Measurements from ENCODE around the gene NADK2. TPM values are rescaled to one million over a fixed set of nuclear protein-coding genes. Genes with fewer than 3 reads are reported as not detected.

NADK2 gene
- total RNA-seq, 1 donor from 2014 or later, result 20.7 TPM

DNA sequence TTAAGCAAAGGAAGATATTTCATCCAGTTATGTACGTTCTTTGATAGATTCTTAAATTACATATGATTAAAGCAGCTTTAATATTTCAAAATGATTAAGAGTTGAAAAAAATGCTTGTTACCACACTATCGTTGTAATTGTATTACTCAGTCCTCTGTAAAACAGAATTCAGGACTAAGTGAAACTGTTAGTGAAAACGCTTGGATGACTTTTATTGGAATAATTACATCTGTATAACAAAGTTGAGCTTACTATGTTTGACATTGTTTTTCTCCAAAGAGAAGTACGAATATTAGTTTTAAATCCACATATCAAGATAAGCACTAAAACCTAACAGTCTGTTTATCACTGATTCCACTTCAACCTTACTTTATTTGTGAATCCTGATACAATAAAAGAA lies 8.7 kb upstream of the NADK2 start:
- peaks cover 17% of the 10 kb centered on the region for H3K4me1 Mint-ChIP-seq (ENCODE audit: low read depth, unreplicated experiment)
- no peak overlapping the region for H3K9ac ChIP-seq (ENCODE audit: low read length)
- DNase-seq (ENCODE audit: low read depth), result no peak

DNA sequence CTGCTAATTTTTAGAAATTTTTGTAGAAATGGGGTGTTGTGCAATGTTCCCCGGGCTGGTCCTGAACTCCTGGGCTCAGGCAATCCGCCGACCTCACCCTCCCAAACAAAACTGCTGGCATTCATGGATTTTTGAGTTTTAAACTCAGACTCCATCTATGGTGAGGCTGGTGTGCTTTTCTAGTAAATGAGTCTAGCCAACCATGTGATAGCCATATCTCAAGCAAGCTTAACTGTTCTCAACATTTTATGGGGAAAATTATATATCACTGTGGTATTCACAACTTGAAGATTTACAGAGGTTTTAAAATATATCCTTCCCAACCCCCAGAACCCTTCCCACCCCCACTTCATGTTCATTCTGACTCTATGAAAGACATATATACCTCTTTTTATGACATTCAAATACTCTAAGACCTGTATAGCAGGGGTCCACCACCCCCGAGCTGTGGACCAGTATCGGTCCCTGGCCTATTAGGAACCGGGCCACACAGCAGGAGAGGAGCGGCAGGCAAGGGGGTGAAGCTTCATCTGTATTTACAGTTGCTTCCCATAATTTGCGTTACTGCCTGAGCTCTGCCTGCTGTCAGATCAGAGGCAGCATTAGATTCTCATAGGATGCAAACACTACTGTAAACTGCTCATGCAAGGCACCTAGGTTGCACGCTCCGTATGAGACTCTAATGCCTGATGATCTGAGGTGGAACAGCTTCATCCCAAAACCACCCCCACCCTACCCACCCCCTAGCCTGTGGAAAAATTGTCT lies 4.5 kb upstream of the NADK2 start:
- TF ChIP-seq, protein P1, sequence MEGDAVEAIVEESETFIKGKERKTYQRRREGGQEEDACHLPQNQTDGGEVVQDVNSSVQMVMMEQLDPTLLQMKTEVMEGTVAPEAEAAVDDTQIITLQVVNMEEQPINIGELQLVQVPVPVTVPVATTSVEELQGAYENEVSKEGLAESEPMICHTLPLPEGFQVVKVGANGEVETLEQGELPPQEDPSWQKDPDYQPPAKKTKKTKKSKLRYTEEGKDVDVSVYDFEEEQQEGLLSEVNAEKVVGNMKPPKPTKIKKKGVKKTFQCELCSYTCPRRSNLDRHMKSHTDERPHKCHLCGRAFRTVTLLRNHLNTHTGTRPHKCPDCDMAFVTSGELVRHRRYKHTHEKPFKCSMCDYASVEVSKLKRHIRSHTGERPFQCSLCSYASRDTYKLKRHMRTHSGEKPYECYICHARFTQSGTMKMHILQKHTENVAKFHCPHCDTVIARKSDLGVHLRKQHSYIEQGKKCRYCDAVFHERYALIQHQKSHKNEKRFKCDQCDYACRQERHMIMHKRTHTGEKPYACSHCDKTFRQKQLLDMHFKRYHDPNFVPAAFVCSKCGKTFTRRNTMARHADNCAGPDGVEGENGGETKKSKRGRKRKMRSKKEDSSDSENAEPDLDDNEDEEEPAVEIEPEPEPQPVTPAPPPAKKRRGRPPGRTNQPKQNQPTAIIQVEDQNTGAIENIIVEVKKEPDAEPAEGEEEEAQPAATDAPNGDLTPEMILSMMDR (IDR thresholded peaks at IDR 0.05; ENCODE audit: insufficient read depth, low read depth, low read length), result no peak
- TF ChIP-seq EZH2 (IDR thresholded peaks at IDR 0.05; ENCODE audit: insufficient read depth, low read length), result no peak
- no peak overlapping the region for H3K27ac Mint-ChIP-seq (ENCODE audit: unreplicated experiment)
- Histone ChIP-seq H3K9ac (ENCODE audit: low read length) (no peak overlapping the region), H3K9me3 (ENCODE audit: insufficient read depth, low read depth, low read length) (no peaks in the 10 kb centered on the region), H3K36me3 (ENCODE audit: insufficient read depth, low read length) (no peaks in the 10 kb centered on the region), H2AFZ (ENCODE audit: low read depth, low read length) (no peak overlapping the region), H4K20me1 (ENCODE audit: insufficient read depth, low read length) (no peaks in the 10 kb centered on the region), H3K27ac (ENCODE audit: low read depth, low read length) (no peak overlapping the region), H3K4me3 (ENCODE audit: insufficient read depth, low read depth, low read length) (no peak overlapping the region), H3K4me2 (ENCODE audit: low read length) (no peak overlapping the region), H3K4me1 (ENCODE audit: insufficient read depth, low read length) (peaks cover 7% of the 10 kb centered on the region), H3K79me2 (ENCODE audit: insufficient read depth, low read length) (no peaks in the 10 kb centered on the region), H3K27me3 (ENCODE audit: insufficient read depth, low read length) (no peaks in the 10 kb centered on the region)
- DNase-seq (ENCODE audit: low read depth) (no peak), FAIRE-seq (no peak)
- no peaks in the 10 kb centered on the region for H3K9me3 Mint-ChIP-seq (ENCODE audit: unreplicated experiment)
- no peaks in the 10 kb centered on the region for H3K36me3 Mint-ChIP-seq (ENCODE audit: low read depth, unreplicated experiment)
- H3K27me3 Mint-ChIP-seq (ENCODE audit: low read depth, unreplicated experiment), result no peaks in the 10 kb centered on the region
- H3K4me1 Mint-ChIP-seq (ENCODE audit: low read depth, unreplicated experiment), result no peaks in the 10 kb centered on the region
- H3K4me3 Mint-ChIP-seq (ENCODE audit: unreplicated experiment), result no peak overlapping the region

More for the DNA sequence above, 8.7 kb upstream of the NADK2 start:
- H3K27ac ChIP-seq (ENCODE audit: low read depth, low read length), result no peak overlapping the region
- no peaks in the 10 kb centered on the region for H3K79me2 ChIP-seq (ENCODE audit: insufficient read depth, low read length)
- no peak overlapping the region for H2AFZ ChIP-seq (ENCODE audit: low read depth, low read length)
- H3K36me3 Mint-ChIP-seq (ENCODE audit: low read depth, unreplicated experiment), result no peaks in the 10 kb centered on the region
- FAIRE-seq, result no peak
- no peak overlapping the region for H3K4me2 ChIP-seq (ENCODE audit: low read length)
- no peaks in the 10 kb centered on the region for H3K27me3 Mint-ChIP-seq (ENCODE audit: low read depth, unreplicated experiment)
- no peaks in the 10 kb centered on the region for H3K9me3 Mint-ChIP-seq (ENCODE audit: unreplicated experiment)
- no peak overlapping the region for H3K4me3 Mint-ChIP-seq (ENCODE audit: unreplicated experiment)
- TF ChIP-seq EZH2 (IDR thresholded peaks at IDR 0.05; ENCODE audit: insufficient read depth, low read length), result no peak
- TF ChIP-seq, protein P1 (IDR thresholded peaks at IDR 0.05; ENCODE audit: insufficient read depth, low read depth, low read length), result no peak
- H3K27me3 ChIP-seq (ENCODE audit: insufficient read depth, low read length), result no peaks in the 10 kb centered on the region
- H3K27ac Mint-ChIP-seq (ENCODE audit: unreplicated experiment), result no peak overlapping the region
- no peaks in the 10 kb centered on the region for H4K20me1 ChIP-seq (ENCODE audit: insufficient read depth, low read length)
- no peaks in the 10 kb centered on the region for H3K4me1 ChIP-seq (ENCODE audit: insufficient read depth, low read length)
- no peak overlapping the region for H3K4me3 ChIP-seq (ENCODE audit: insufficient read depth, low read depth, low read length)
- no peaks in the 10 kb centered on the region for H3K9me3 ChIP-seq (ENCODE audit: insufficient read depth, low read depth, low read length)
- no peaks in the 10 kb centered on the region for H3K36me3 ChIP-seq (ENCODE audit: insufficient read depth, low read length)

DNA sequence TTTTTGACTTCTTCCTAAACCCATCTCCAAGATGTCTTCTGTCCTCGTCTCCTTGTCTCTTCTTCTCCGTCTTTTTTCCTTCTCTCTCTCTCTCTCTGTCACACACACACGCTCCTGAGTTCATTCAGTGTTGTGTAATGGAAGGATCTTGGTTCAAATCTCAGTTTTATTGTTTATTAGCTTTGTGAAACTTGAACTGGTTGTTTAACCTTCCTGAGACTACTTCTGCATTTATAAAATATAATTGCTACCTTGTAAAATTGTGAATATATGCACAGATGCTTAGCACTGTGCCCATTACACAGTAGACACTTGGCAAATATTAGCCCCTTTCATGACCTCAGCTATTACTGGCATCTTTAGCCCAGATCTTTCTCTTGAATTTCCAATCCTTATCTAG lies 2.4 kb upstream of the NADK2 start:
- H3K27me3 ChIP-seq (ENCODE audit: insufficient read depth, low read length), result no peaks in the 10 kb centered on the region
- H3K4me1 ChIP-seq (ENCODE audit: insufficient read depth, low read length), result peaks cover 16% of the 10 kb centered on the region
- Mint-ChIP-seq H3K4me3 (ENCODE audit: unreplicated experiment) (no peak overlapping the region), H3K27me3 (ENCODE audit: low read depth, unreplicated experiment) (no peaks in the 10 kb centered on the region), H3K27ac (ENCODE audit: unreplicated experiment) (no peak overlapping the region), H3K9me3 (ENCODE audit: unreplicated experiment) (no peaks in the 10 kb centered on the region), H3K4me1 (ENCODE audit: low read depth, unreplicated experiment) (peaks cover 12% of the 10 kb centered on the region), H3K36me3 (ENCODE audit: low read depth, unreplicated experiment) (no peaks in the 10 kb centered on the region)
- H4K20me1 ChIP-seq (ENCODE audit: insufficient read depth, low read length), result peaks cover 5% of the 10 kb centered on the region
- DNase-seq (ENCODE audit: low read depth) (no peak), FAIRE-seq (no peak)
- H3K9me3 ChIP-seq (ENCODE audit: insufficient read depth, low read depth, low read length), result no peaks in the 10 kb centered on the region
- H3K4me3 ChIP-seq (ENCODE audit: insufficient read depth, low read depth, low read length), result no peak overlapping the region
- H3K27ac ChIP-seq (ENCODE audit: low read depth, low read length), result no peak overlapping the region
- TF ChIP-seq, protein P1 (IDR thresholded peaks at IDR 0.05; ENCODE audit: insufficient read depth, low read depth, low read length), result no peak
- TF ChIP-seq EZH2 (IDR thresholded peaks at IDR 0.05; ENCODE audit: insufficient read depth, low read length), result no peak
- no peak overlapping the region for H3K4me2 ChIP-seq (ENCODE audit: low read length)
- H3K79me2 ChIP-seq (ENCODE audit: insufficient read depth, low read length), result peaks cover 13% of the 10 kb centered on the region
- H3K36me3 ChIP-seq (ENCODE audit: insufficient read depth, low read length), result no peaks in the 10 kb centered on the region
- H3K9ac ChIP-seq (ENCODE audit: low read length), result no peak overlapping the region
- H2AFZ ChIP-seq (ENCODE audit: low read depth, low read length), result no peak overlapping the region

Data from astrocyte (in vitro differentiated cells and primary cell).